Measurements from ENCODE around the gene KCNQ1OT1.

Gene KCNQ1OT1

DNA sequence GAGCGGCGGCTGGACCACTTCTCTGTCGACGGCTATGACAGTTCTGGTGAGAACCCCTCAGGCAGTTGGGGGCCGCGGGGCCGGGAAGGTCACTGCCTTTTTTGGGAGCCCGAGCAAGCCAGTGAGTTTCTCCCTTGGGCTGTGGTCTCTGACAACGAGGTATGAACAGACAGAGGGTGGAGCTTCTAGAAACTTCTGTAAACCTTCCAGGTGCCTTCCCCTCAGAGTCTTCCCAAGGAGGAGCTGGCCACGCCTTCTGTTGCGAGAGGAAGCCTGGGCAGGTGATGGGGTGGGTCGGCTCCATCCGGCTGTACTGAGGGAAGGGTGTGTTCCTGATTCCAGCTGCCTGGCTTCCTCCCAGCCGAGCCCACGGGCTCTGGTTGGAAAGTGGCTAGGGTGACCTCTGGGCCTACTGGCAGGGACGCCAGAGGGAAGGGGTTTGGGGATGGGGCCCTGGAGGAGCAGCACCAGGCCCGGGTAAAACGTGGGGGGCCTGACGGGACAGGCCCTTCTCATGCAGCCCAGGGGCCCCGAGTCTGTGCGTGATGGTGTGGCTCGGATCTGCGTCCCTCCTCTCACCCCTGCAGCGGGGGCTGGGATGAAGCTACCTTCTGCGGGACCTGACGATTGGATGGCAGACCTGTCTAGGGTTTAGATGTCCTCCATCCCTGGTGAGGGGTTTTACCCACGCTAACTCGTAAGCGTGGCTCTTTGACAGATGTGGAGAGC lies 110.8 kb downstream of the KCNQ1OT1 start:
- peaks cover 8 to 66% of the 10 kb centered on the region in 2 donors for H3K36me3 ChIP-seq (ENCODE audit: control insufficient read depth in 1 of 2, insufficient read depth in 2 of 2, low read length in 2 of 2)
- no peak overlapping the region for H3K4me3 ChIP-seq (ENCODE audit: low read depth in 1 of 2, low read length in 2 of 2)
- H3K27ac ChIP-seq (ENCODE audit: low read depth, low read length) = no peak overlapping the region
- H3K4me1 ChIP-seq (ENCODE audit: control insufficient read depth in 1 of 2, insufficient read depth in 2 of 2, low read length in 2 of 2) = no peaks in the 10 kb centered on the region
- no peaks in the 10 kb centered on the region for H3K27me3 ChIP-seq (ENCODE audit: control insufficient read depth in 1 of 2, insufficient read depth in 2 of 2, low read length in 2 of 2)
- no peaks in the 10 kb centered on the region for H3K9me3 ChIP-seq (ENCODE audit: control insufficient read depth in 1 of 2, low read length in 2 of 2)
- no peak overlapping the region for H3K9ac ChIP-seq (ENCODE audit: low read depth in 1 of 2, low read length in 2 of 2)

DNA sequence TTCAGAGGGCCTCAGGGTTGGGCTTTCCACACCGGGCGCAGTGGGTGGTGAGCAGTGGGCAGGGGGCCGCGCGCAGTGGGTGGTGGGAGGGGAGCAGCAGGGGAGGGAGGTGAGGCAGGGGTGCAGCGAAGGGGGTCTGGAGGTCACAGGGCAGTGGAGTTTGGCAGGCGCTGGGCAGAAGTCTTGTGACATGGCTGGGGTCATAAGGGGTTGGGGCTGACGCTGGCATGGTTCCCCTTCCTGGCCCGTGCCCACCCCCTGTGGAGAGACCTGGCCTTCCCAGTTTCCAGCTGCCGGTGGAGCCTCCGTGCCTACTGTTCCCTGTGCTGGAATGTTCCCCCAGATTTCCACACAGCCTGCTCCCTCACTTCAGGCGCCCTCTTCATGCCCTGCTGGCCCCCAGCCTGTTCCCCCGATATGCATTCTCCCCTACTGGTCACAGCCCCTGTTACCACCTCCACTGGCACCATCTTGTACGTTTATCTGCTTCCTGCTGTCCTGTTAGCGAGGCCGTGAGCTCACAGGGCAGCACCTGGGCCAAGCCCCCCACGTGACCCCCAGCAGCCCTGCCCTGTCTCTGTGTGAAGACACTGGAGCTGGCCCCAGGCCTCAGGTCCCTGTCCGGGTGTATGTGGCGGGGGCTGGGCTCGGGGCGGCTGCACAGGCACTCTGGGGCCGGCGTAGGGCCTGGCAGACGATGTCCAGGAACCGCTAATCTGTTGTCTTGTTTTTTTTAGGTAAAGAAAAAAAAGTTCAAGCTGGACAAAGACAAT lies 111.6 kb downstream of the KCNQ1OT1 start:
- H3K9me3 ChIP-seq (ENCODE audit: control insufficient read depth in 1 of 2, low read length in 2 of 2) = no peaks in the 10 kb centered on the region
- no peaks in the 10 kb centered on the region for H3K4me1 ChIP-seq (ENCODE audit: control insufficient read depth in 1 of 2, insufficient read depth in 2 of 2, low read length in 2 of 2)
- H3K9ac ChIP-seq (ENCODE audit: low read depth in 1 of 2, low read length in 2 of 2) = no peak overlapping the region
- H3K36me3 ChIP-seq (ENCODE audit: control insufficient read depth in 1 of 2, insufficient read depth in 2 of 2, low read length in 2 of 2) = peaks cover 8 to 63% of the 10 kb centered on the region in 2 donors
- no peaks in the 10 kb centered on the region for H3K27me3 ChIP-seq (ENCODE audit: control insufficient read depth in 1 of 2, insufficient read depth in 2 of 2, low read length in 2 of 2)
- H3K4me3 ChIP-seq (ENCODE audit: low read depth in 1 of 2, low read length in 2 of 2) = no peak overlapping the region
- no peak overlapping the region for H3K27ac ChIP-seq (ENCODE audit: low read depth, low read length)

GRCh38 chr11:2587132-2587930 lies 112.5 kb downstream of the KCNQ1OT1 start:
- Histone ChIP-seq H3K27me3 (ENCODE audit: control insufficient read depth in 1 of 2, insufficient read depth in 2 of 2, low read length in 2 of 2) (no peaks in the 10 kb centered on the region), H3K36me3 (ENCODE audit: control insufficient read depth in 1 of 2, insufficient read depth in 2 of 2, low read length in 2 of 2) (peaks cover 8 to 61% of the 10 kb centered on the region in 2 donors), H3K4me3 (ENCODE audit: low read depth in 1 of 2, low read length in 2 of 2) (no peak overlapping the region), H3K9me3 (ENCODE audit: control insufficient read depth in 1 of 2, low read length in 2 of 2) (no peaks in the 10 kb centered on the region), H3K9ac (ENCODE audit: low read depth in 1 of 2, low read length in 2 of 2) (no peak overlapping the region), H3K4me1 (ENCODE audit: control insufficient read depth in 1 of 2, insufficient read depth in 2 of 2, low read length in 2 of 2) (no peaks in the 10 kb centered on the region), H3K27ac (ENCODE audit: low read depth, low read length) (no peak overlapping the region)

DNA sequence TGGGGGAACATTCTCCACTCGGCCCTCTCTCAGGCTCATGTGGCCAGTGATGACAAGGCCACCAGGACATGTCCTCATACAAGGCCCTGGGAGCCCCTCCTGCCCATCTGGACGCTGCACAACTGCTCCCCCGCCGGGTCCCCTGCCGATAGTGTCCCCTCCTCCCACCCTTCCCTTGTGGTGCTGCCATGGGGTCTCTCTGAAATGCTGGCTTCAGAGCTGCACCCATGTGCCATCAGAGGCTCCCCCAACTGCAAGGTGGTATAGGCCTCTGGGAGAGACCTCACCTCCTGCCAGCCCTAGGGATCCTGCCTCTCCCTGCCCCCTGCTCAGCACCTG lies 113.0 kb downstream of the KCNQ1OT1 start:
- Histone ChIP-seq H3K4me1 (ENCODE audit: control insufficient read depth in 1 of 2, insufficient read depth in 2 of 2, low read length in 2 of 2) (no peaks in the 10 kb centered on the region), H3K9me3 (ENCODE audit: control insufficient read depth in 1 of 2, low read length in 2 of 2) (no peaks in the 10 kb centered on the region), H3K4me3 (ENCODE audit: low read depth in 1 of 2, low read length in 2 of 2) (no peak overlapping the region), H3K27me3 (ENCODE audit: control insufficient read depth in 1 of 2, insufficient read depth in 2 of 2, low read length in 2 of 2) (no peaks in the 10 kb centered on the region), H3K27ac (ENCODE audit: low read depth, low read length) (no peak overlapping the region), H3K36me3 (ENCODE audit: control insufficient read depth in 1 of 2, insufficient read depth in 2 of 2, low read length in 2 of 2) (peaks cover 4 to 59% of the 10 kb centered on the region in 2 donors), H3K9ac (ENCODE audit: low read depth in 1 of 2, low read length in 2 of 2) (no peak overlapping the region)

DNA sequence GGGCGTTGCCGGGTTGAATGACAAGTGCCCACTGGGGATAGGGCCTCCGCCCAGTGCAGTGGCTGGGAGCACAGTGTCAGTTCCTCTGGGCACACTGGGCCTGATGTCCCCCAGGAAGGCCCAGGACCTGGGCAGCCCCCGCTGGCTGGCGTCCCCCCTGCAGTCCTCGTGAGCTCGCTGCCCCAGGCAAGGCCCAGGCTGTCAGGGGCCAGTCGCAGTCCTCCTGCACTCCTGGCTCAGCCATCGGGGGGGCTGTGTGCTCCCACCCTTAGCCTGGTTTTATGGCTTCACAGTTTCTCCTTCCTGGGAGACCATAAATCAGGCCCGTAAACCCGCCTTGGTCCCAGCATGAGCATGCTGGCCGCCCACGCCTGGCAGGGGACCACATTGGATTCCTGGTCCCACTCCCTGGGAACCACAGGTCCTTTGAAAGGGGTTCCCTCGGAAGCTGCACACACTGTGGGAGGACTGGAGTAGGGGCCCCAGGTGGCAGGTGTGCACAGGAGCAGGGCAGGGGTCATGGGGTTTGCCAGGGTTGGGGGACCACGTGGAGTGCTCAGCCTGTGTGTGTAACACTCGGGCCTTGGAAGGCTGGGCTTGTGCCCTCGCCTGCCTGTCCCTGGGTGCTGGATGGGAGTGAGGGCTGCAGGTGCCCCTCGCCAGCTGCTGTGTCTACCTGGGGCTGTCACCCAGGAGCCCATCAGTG lies 113.6 kb downstream of the KCNQ1OT1 start:
- Histone ChIP-seq H3K27ac (ENCODE audit: low read depth, low read length) (no peak overlapping the region), H3K9ac (ENCODE audit: low read depth in 1 of 2, low read length in 2 of 2) (no peak overlapping the region), H3K36me3 (ENCODE audit: control insufficient read depth in 1 of 2, insufficient read depth in 2 of 2, low read length in 2 of 2) (peaks cover 4 to 59% of the 10 kb centered on the region in 2 donors), H3K27me3 (ENCODE audit: control insufficient read depth in 1 of 2, insufficient read depth in 2 of 2, low read length in 2 of 2) (no peaks in the 10 kb centered on the region), H3K4me3 (ENCODE audit: low read depth in 1 of 2, low read length in 2 of 2) (no peak overlapping the region), H3K4me1 (ENCODE audit: control insufficient read depth in 1 of 2, insufficient read depth in 2 of 2, low read length in 2 of 2) (no peaks in the 10 kb centered on the region), H3K9me3 (ENCODE audit: control insufficient read depth in 1 of 2, low read length in 2 of 2) (no peaks in the 10 kb centered on the region)

DNA sequence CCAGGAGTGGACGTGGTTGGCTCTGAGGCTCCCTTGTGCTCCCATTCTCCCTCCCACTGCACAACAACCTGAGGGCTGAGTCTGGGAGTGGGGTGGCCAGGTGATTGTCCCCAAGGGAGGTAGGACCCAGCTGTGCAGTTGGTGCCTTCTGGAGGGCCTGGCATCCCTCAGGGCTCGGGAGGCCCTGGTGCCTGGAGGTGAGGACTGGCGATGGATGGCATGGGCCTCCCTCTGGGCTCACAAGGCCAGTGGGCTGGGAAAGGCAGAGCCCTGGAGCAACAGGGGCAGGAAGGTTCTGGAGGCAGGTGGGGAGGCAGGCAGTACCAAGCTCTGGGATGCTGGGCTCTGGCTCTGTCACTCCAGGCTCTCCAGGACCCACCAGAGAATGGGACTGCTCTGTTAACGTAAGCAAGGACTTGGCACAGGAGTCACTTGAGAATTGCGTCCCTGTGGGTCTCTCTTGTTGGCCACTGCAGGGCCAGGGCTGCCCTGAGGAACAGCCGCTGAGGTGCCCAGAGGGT lies 114.2 kb downstream of the KCNQ1OT1 start:
- no peaks in the 10 kb centered on the region for H3K4me1 ChIP-seq (ENCODE audit: control insufficient read depth in 1 of 2, insufficient read depth in 2 of 2, low read length in 2 of 2)
- H3K4me3 ChIP-seq (ENCODE audit: low read depth in 1 of 2, low read length in 2 of 2) = no peak overlapping the region
- H3K9ac ChIP-seq (ENCODE audit: low read depth in 1 of 2, low read length in 2 of 2) = no peak overlapping the region
- H3K36me3 ChIP-seq (ENCODE audit: control insufficient read depth in 1 of 2, insufficient read depth in 2 of 2, low read length in 2 of 2) = peaks cover 4 to 53% of the 10 kb centered on the region in 2 donors
- H3K27ac ChIP-seq (ENCODE audit: low read depth, low read length) = no peak overlapping the region
- H3K27me3 ChIP-seq (ENCODE audit: control insufficient read depth in 1 of 2, insufficient read depth in 2 of 2, low read length in 2 of 2) = no peaks in the 10 kb centered on the region
- no peaks in the 10 kb centered on the region for H3K9me3 ChIP-seq (ENCODE audit: control insufficient read depth in 1 of 2, low read length in 2 of 2)

GRCh38 chr11:2584812-2585565 lies 114.8 kb downstream of the KCNQ1OT1 start:
- no peaks in the 10 kb centered on the region for H3K9me3 ChIP-seq (ENCODE audit: control insufficient read depth in 1 of 2, low read length in 2 of 2)
- H3K9ac ChIP-seq (ENCODE audit: low read depth in 1 of 2, low read length in 2 of 2) = no peak overlapping the region
- H3K27ac ChIP-seq (ENCODE audit: low read depth, low read length) = no peak overlapping the region
- no peaks in the 10 kb centered on the region for H3K4me1 ChIP-seq (ENCODE audit: control insufficient read depth in 1 of 2, insufficient read depth in 2 of 2, low read length in 2 of 2)
- H3K36me3 ChIP-seq (ENCODE audit: control insufficient read depth in 1 of 2, insufficient read depth in 2 of 2, low read length in 2 of 2) = peaks cover 0 to 47% of the 10 kb centered on the region in 2 donors
- H3K4me3 ChIP-seq (ENCODE audit: low read depth in 1 of 2, low read length in 2 of 2) = no peak overlapping the region
- no peaks in the 10 kb centered on the region for H3K27me3 ChIP-seq (ENCODE audit: control insufficient read depth in 1 of 2, insufficient read depth in 2 of 2, low read length in 2 of 2)

GRCh38 chr11:2584434-2584811 lies 115.4 kb downstream of the KCNQ1OT1 start:
- no peaks in the 10 kb centered on the region for H3K9me3 ChIP-seq (ENCODE audit: control insufficient read depth in 1 of 2, low read length in 2 of 2)
- H3K9ac ChIP-seq (ENCODE audit: low read depth in 1 of 2, low read length in 2 of 2) = no peak overlapping the region
- H3K36me3 ChIP-seq (ENCODE audit: control insufficient read depth in 1 of 2, insufficient read depth in 2 of 2, low read length in 2 of 2) = peaks cover 0 to 43% of the 10 kb centered on the region in 2 donors
- H3K27me3 ChIP-seq (ENCODE audit: control insufficient read depth in 1 of 2, insufficient read depth in 2 of 2, low read length in 2 of 2) = no peaks in the 10 kb centered on the region
- no peak overlapping the region for H3K27ac ChIP-seq (ENCODE audit: low read depth, low read length)
- H3K4me3 ChIP-seq (ENCODE audit: low read depth in 1 of 2, low read length in 2 of 2) = no peak overlapping the region
- no peaks in the 10 kb centered on the region for H3K4me1 ChIP-seq (ENCODE audit: control insufficient read depth in 1 of 2, insufficient read depth in 2 of 2, low read length in 2 of 2)

GRCh38 chr11:2583605-2583958 lies 116.2 kb downstream of the KCNQ1OT1 start:
- Histone ChIP-seq H3K9ac (ENCODE audit: low read depth in 1 of 2, low read length in 2 of 2) (no peak overlapping the region), H3K27me3 (ENCODE audit: control insufficient read depth in 1 of 2, insufficient read depth in 2 of 2, low read length in 2 of 2) (no peaks in the 10 kb centered on the region), H3K4me3 (ENCODE audit: low read depth in 1 of 2, low read length in 2 of 2) (no peak overlapping the region), H3K36me3 (ENCODE audit: control insufficient read depth in 1 of 2, insufficient read depth in 2 of 2, low read length in 2 of 2) (peaks cover 0 to 37% of the 10 kb centered on the region in 2 donors), H3K4me1 (ENCODE audit: control insufficient read depth in 1 of 2, insufficient read depth in 2 of 2, low read length in 2 of 2) (no peaks in the 10 kb centered on the region), H3K9me3 (ENCODE audit: control insufficient read depth in 1 of 2, low read length in 2 of 2) (no peaks in the 10 kb centered on the region), H3K27ac (ENCODE audit: low read depth, low read length) (no peak overlapping the region)

Data from duodenal mucosa (tissue), 2 donors.